H1 (cell line): ENCODE measurements around the gene LIG1. TPM values are rescaled to one million over a fixed set of nuclear protein-coding genes. Genes with fewer than 3 reads are reported as not detected.

Experiments used
- CTCF ChIA-PET: fragments of 300-600 bp; sonication (Branson Sonifier 250); formaldehyde crosslinking; loops from one replicate; lab custom pipeline; 2021; ENCODE audit not compliant: partially characterized antibody; lab: Charles Lee
- POLR2A ChIA-PET: fragments of 300-600 bp; sonication (Branson Sonifier 250); formaldehyde crosslinking; loops from one replicate; lab custom pipeline; 2021; ENCODE audit warnings: inconsistent platforms; ENCODE audit not compliant: partially characterized antibody; lab: Charles Lee
- DNase-seq, 2 experiments: peaks; one replicate each; pipeline versions ENCODE4 v3.0.0 to v3.0.0-alpha.2; 2010 to 2022; ENCODE audit warnings: low spot score in 2 of 2, low read depth in 1 of 2, mixed read lengths in 1 of 2
- FAIRE-seq: peaks from 2 replicates; lab custom pipeline; 2011; peaks lifted over from hg19 to GRCh38; lab: Jason Lieb, UNC
- H2AFZ ChIP-seq: 2 replicates; pipeline ENCODE4 v1.8.1; 2012; ENCODE audit warnings: low read length, inconsistent platforms
- H2AK5ac ChIP-seq: 2 replicates; pipeline ENCODE4 v1.6.1; 2013; ENCODE audit warnings: low read depth, low read length
- H2BK120ac ChIP-seq: replicated peaks from 2 replicates; pipeline ENCODE3; 2013; ENCODE audit warnings: low read depth, low read length, inconsistent platforms
- H2BK12ac ChIP-seq: 2 replicates; pipeline ENCODE4 v1.6.1; 2013; ENCODE audit warnings: low read depth, low read length
- H2BK15ac ChIP-seq: 2 replicates; pipeline ENCODE4 v1.6.1; 2013; ENCODE audit warnings: low read length
- H2BK20ac ChIP-seq: 2 replicates; pipeline ENCODE4 v1.6.1; 2013; ENCODE audit warnings: low read length
- H2BK5ac ChIP-seq: 2 replicates; pipeline ENCODE4 v1.6.1; 2013; ENCODE audit warnings: low read depth, low read length
- H3K14ac ChIP-seq: 2 replicates; pipeline ENCODE4 v1.6.1; 2013; ENCODE audit warnings: inconsistent platforms; ENCODE audit not compliant: insufficient read length
- H3K18ac ChIP-seq: 2 replicates; pipeline ENCODE4 v1.6.1; 2013; ENCODE audit warnings: low read length; ENCODE audit errors: extremely low read depth
- H3K23ac ChIP-seq: 2 replicates; pipeline ENCODE4 v1.6.1; 2013; ENCODE audit warnings: inconsistent platforms; ENCODE audit not compliant: insufficient read length
- H3K23me2 ChIP-seq: 2 replicates; pipeline ENCODE4 v1.6.1; 2013; ENCODE audit warnings: low read depth, low read length
- H3K27ac ChIP-seq: 2 replicates; pipeline ENCODE4 v1.6.1; 2011; ENCODE audit warnings: low read depth, low read length, inconsistent platforms
- H3K27me3 ChIP-seq, 4 experiments: replicated peaks in 1 of 4; 1 replicate in 1 of 4; 2 replicates in 3 of 4; pipeline versions ENCODE4 v1.6.1 to v1.8.1; 2011 to 2013; ENCODE audit warnings: low read length in 3 of 4, mild to moderate bottlenecking in 3 of 4, inconsistent platforms in 2 of 4, mixed read lengths in 2 of 4, moderate library complexity in 1 of 4; ENCODE audit not compliant: control insufficient read depth in 3 of 4, insufficient read depth in 3 of 4; ENCODE audit errors: extremely low read depth in 1 of 4
- H3K36me3 ChIP-seq, 4 experiments: 2 replicates each; pipeline versions ENCODE4 v1.6.1 to v1.8.1; 2011 to 2013; ENCODE audit warnings: mild to moderate bottlenecking in 4 of 4, low read length in 3 of 4, moderate library complexity in 2 of 4, control low read depth in 1 of 4, inconsistent platforms in 1 of 4; ENCODE audit not compliant: insufficient read depth in 4 of 4, control insufficient read depth in 2 of 4
- H3K4ac ChIP-seq: replicated peaks from 2 replicates; pipeline ENCODE3; 2013; ENCODE audit warnings: low read length, low read depth, mixed read lengths, inconsistent platforms; ENCODE audit not compliant: insufficient read length
- H3K4me1 ChIP-seq, 4 experiments: replicated peaks in 1 of 4; 1 replicate in 1 of 4; 2 replicates in 3 of 4; pipeline versions ENCODE4 v1.6.1 to v1.8.1; 2011 to 2013; ENCODE audit warnings: low read length in 3 of 4, inconsistent platforms in 2 of 4, mixed read lengths in 1 of 4; ENCODE audit not compliant: insufficient read depth in 4 of 4, control insufficient read depth in 3 of 4
- H3K4me2 ChIP-seq, 2 experiments: 2 replicates each; pipeline versions ENCODE4 v1.6.1 to v1.8.1; 2011 to 2013; ENCODE audit warnings: low read depth in 2 of 2, low read length in 2 of 2, control low read depth in 1 of 2, inconsistent platforms in 1 of 2, mild to moderate bottlenecking in 1 of 2; ENCODE audit not compliant: insufficient read depth in 1 of 2
- H3K4me3 ChIP-seq, 4 experiments: fragments of 200-600, 300-600 bp in 1 of 4; sonication (generic), shearing (Covaris generic), sonication (Bioruptor Twin) in 1 of 4; 2 replicates each; pipeline versions ENCODE4 v1.5.1 to v1.8.1; 2011 to 2016; ENCODE audit warnings: low read length in 4 of 4, low read depth in 3 of 4, control low read depth in 2 of 4, inconsistent platforms in 2 of 4, mild to moderate bottlenecking in 2 of 4, mixed read lengths in 1 of 4, moderate library complexity in 1 of 4; ENCODE audit not compliant: insufficient read depth in 2 of 4; ENCODE audit errors: extremely low read depth in 1 of 4
- H3K56ac ChIP-seq: replicated peaks from 2 replicates; pipeline ENCODE3; 2013; ENCODE audit warnings: low read depth, mild to moderate bottlenecking, mixed read lengths, low read length, inconsistent platforms; ENCODE audit not compliant: insufficient read length
- H3K79me1 ChIP-seq: 2 replicates; pipeline ENCODE4 v1.6.1; 2013; ENCODE audit warnings: low read depth, low read length, control low read depth
- H3K79me2 ChIP-seq, 2 experiments: 2 replicates each; pipeline versions ENCODE4 v1.6.1 to v1.8.1; 2012 to 2013; ENCODE audit warnings: low read length in 2 of 2, mild to moderate bottlenecking in 2 of 2, inconsistent platforms in 1 of 2; ENCODE audit not compliant: insufficient read depth in 2 of 2, control insufficient read depth in 1 of 2
- H3K9ac ChIP-seq, 4 experiments: replicated peaks in 1 of 4; 1 replicate in 1 of 4; 2 replicates in 3 of 4; pipeline versions ENCODE4 v1.6.1 to v1.8.1; 2011 to 2013; ENCODE audit warnings: low read depth in 3 of 4, low read length in 3 of 4, control low read depth in 2 of 4, mild to moderate bottlenecking in 2 of 4, moderate library complexity in 2 of 4, inconsistent platforms in 1 of 4; ENCODE audit errors: extremely low read depth in 1 of 4
- H3K9me3 ChIP-seq, 2 experiments: 2 replicates each; pipeline versions ENCODE4 v1.6.1 to v1.8.1; 2012 to 2013; ENCODE audit warnings: mild to moderate bottlenecking in 2 of 2, moderate library complexity in 2 of 2, control low read depth in 1 of 2, inconsistent platforms in 1 of 2, low read depth in 1 of 2, low read length in 1 of 2, mixed read lengths in 1 of 2; ENCODE audit not compliant: insufficient read depth in 2 of 2
- H4K20me1 ChIP-seq, 2 experiments: replicated peaks in 1 of 2; 2 replicates each; pipeline versions ENCODE3 to v1.8.1; 2011 to 2013; ENCODE audit warnings: inconsistent platforms in 2 of 2, low read length in 2 of 2, mild to moderate bottlenecking in 1 of 2; ENCODE audit not compliant: insufficient read depth in 2 of 2, control insufficient read depth in 1 of 2
- H4K5ac ChIP-seq: 2 replicates; pipeline ENCODE4 v1.6.1; 2013; ENCODE audit warnings: low read length, low read depth, mixed read lengths, inconsistent platforms; ENCODE audit not compliant: insufficient read length
- H4K8ac ChIP-seq: 2 replicates; pipeline ENCODE4 v1.8.0; 2013; ENCODE audit warnings: mild to moderate bottlenecking, moderate library complexity, low read length, inconsistent platforms; ENCODE audit not compliant: insufficient read depth; ENCODE audit errors: extremely low read depth
- H4K91ac ChIP-seq: replicated peaks from 2 replicates; pipeline ENCODE3; 2013; ENCODE audit warnings: low read length, mixed read lengths, inconsistent platforms; ENCODE audit not compliant: insufficient read length
- ATF2 ChIP-seq: IDR thresholded peaks from 2 replicates; pipeline ENCODE4 v1.6.1; 2012; ENCODE audit warnings: low read length, inconsistent platforms
- BCL11A ChIP-seq, 2 experiments: IDR thresholded peaks; one replicate each; pipeline ENCODE4 v1.6.1; 2011; ENCODE audit warnings: low read depth in 2 of 2, low read length in 2 of 2, mild to moderate bottlenecking in 2 of 2
- CTBP2 ChIP-seq: IDR thresholded peaks from 2 replicates; pipeline ENCODE4 v1.7.0; 2011; ENCODE audit warnings: borderline replicate concordance, mild to moderate bottlenecking, moderate library complexity, mixed read lengths, low read length; ENCODE audit not compliant: insufficient read depth, insufficient read length
- JUND ChIP-seq: IDR thresholded peaks from 2 replicates; pipeline ENCODE4 v1.6.1; 2011; ENCODE audit warnings: mild to moderate bottlenecking, improper control_type of control experiment, low read length
- MAX ChIP-seq: IDR thresholded peaks from 2 replicates; pipeline ENCODE4 v1.6.1; 2012; ENCODE audit warnings: inconsistent platforms
- POU5F1 ChIP-seq: IDR thresholded peaks from 2 replicates; pipeline ENCODE4 v1.6.1; 2011; ENCODE audit warnings: low read depth, mild to moderate bottlenecking, low read length, moderate library complexity
- RNF2 ChIP-seq: fragments of 200-900, 300-1000 bp; sonication (generic); IDR thresholded peaks from 2 replicates; pipeline ENCODE4 v1.7.1; 2016; ENCODE audit warnings: borderline replicate concordance, low read depth, mild to moderate bottlenecking, antibody characterized with exemption, low read length; ENCODE audit not compliant: poor library complexity, severe bottlenecking; ENCODE audit errors: missing control alignments
- SAP30 ChIP-seq: fragments of 300-600 bp; sonication (generic); IDR thresholded peaks from 2 replicates; pipeline ENCODE4 v1.7.1; 2012; ENCODE audit warnings: low read length, moderate library complexity, mild to moderate bottlenecking, inconsistent platforms; ENCODE audit not compliant: insufficient read depth, insufficient replicate concordance
- SIX5 ChIP-seq: IDR thresholded peaks from 2 replicates; pipeline ENCODE4 v1.6.1; 2011; ENCODE audit warnings: mild to moderate bottlenecking, low read depth, low read length
- TEAD4 ChIP-seq: IDR thresholded peaks from 2 replicates; pipeline ENCODE4 v1.6.1; 2012; ENCODE audit warnings: low read depth, low read length, inconsistent platforms, mixed read lengths
- ZNF274 ChIP-seq: IDR thresholded peaks from 2 replicates; pipeline ENCODE4 v1.7.0; 2012; ENCODE audit warnings: low read length, borderline replicate concordance; ENCODE audit errors: extremely low read depth
- WGBS, 2 experiments: shearing (Covaris generic) in 1 of 2; methylation state at CpG; one replicate each; pipeline versions ENCODE4 v1.1.6 to v1.1.7; 2013 to 2015; ENCODE audit warnings: low lambda C conversion rate in 2 of 2, mixed read lengths in 2 of 2, inconsistent platforms in 1 of 2, low coverage in 1 of 2, missing lambda C conversion rate in 1 of 2; ENCODE audit not compliant: insufficient replicate concordance in 2 of 2, insufficient coverage in 1 of 2, insufficient read length in 1 of 2; ENCODE audit errors: extremely low coverage in 1 of 2, missing lambda C conversion rate in 1 of 2; 5-methylcytosine and 5-hydroxymethylcytosine counted together
- polyA plus RNA-seq, 7 experiments: library from polyadenylated mRNA; depleted of rRNA in 3 of 7; stranded (reverse) in 5 of 7; unstranded in 2 of 7; fragments of >200 nt in 5 of 7; fragments of 200-250 nt in 2 of 7; gene quantifications; 1 replicate in 5 of 7; 2 replicates in 1 of 7; 4 replicates in 1 of 7; pipeline versions ENCODE4 v1.2.1 to v1.2.3, GENCODE V29; 2011 to 2013; ENCODE audit warnings: missing spikeins in 2 of 7, mixed read lengths in 2 of 7
- total RNA-seq: library from RNA; stranded (reverse); fragmentation: NEBNext Ultra II Directional; extraction: Animal tissue kit (Norgen Biotek cat#: 25700); gene quantifications from 2 replicates; pipeline ENCODE4 v1.2.1, GENCODE V29; 2021

Gene LIG1
- total and polyA plus RNA-seq, 2 of the 8 experiments (the other 6 are each of a cell fraction or from before 2014, with no cell fraction given) = 67.6 to 113 TPM

DNA sequence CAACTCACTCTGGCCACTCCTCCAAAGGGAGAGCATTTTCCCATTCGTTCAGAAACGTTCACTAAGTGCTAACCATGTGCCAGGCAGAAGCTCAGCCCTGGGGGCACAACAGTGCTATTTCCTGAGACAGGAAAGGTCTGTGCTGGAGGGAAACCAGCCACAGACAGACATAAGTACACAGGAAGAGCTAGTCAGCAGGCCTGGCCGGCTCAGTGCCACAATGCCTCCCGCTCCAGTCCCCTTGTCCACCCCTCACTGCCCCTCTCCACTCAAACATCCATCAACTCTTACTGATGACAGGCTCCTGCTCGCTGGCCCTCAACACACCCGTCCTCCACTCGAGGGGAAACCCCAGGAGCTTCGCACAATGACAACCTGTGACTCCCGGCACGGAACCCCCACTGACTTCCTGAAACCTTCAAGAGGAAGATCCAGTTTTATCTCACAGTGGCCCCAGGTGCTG, 48.2 kb downstream of the LIG1 start:
- Histone ChIP-seq H2BK120ac (no peak overlapping the region), H4K91ac (no peak overlapping the region), H3K4me1 (no peaks in the 10 kb centered on the region), H4K20me1 (no peaks in the 10 kb centered on the region), H3K56ac (no peak overlapping the region), H2BK5ac (no peak overlapping the region), H2BK15ac (no peak overlapping the region), H2BK20ac (no peak overlapping the region), H2BK12ac (no peak overlapping the region), H3K36me3 (peaks cover 14 to 57% (median 24%) of the 10 kb centered on the region in 4 experiments), H3K23me2 (no peaks in the 10 kb centered on the region), H3K79me1 (no peaks in the 10 kb centered on the region), H2AFZ (no peak overlapping the region), H3K9ac (no peak overlapping the region), H3K23ac (no peak overlapping the region), H3K4me2 (no peak overlapping the region), H3K4me3 (no peak overlapping the region), H3K18ac (no peak overlapping the region), H3K4ac (no peak overlapping the region), H3K27me3 (no peaks in the 10 kb centered on the region), H4K5ac (no peak overlapping the region), H4K8ac (no peak overlapping the region), H3K79me2 (no peaks in the 10 kb centered on the region), H2AK5ac (no peak overlapping the region), H3K14ac (no peak overlapping the region), H3K27ac (no peak overlapping the region), H3K9me3 (no peaks in the 10 kb centered on the region)
- ChIA-PET CTCF (interaction anchor here (0.5 to 5.9 kb wide), 8 partner anchors 12 to 158 kb away, joined by 3 to 49 read pairs (median 4); partner anchors contain the start of gene PLA2G4C), POLR2A (interaction anchor here (0.7 kb wide), 1 partner anchor 32 kb away, joined by 3 read pairs; no protein-coding TSS in a partner anchor)
- 84% methylated on average over 10 of the region's 10 CpGs; no CpG with 5 or more reads in 1 of the 2 experiments for WGBS, 2 experiments
- FAIRE-seq (no peak), DNase-seq (no peak)
- no peak for TF ChIP-seq ATF2
- TF ChIP-seq RNF2 = no peak
- TF ChIP-seq ZNF274 = no peak
- no peak for TF ChIP-seq SAP30
- no peak for TF ChIP-seq BCL11A (IDR thresholded peaks at IDR 0.05; ENCODE audit: low read depth in 2 of 2, low read length in 2 of 2)
- TF ChIP-seq CTBP2 = no peak
- TF ChIP-seq SIX5 = no peak
- TF ChIP-seq MAX = no peak
- TF ChIP-seq TEAD4 = no peak
- no peak for TF ChIP-seq POU5F1
- no peak for TF ChIP-seq JUND
